ENCODE data around the gene ACO2.

The ACO2 gene

GRCh38 chr22:41446639-41447434 lies 22.1 kb upstream of the ACO2 start, which contains the start of gene TOB2 (continued):
- peak; percentile 76; the same call in 1 of the 2 replicates for TF ChIP-seq ZNF558 (tag by site-specific recombination; IDR thresholded peaks at IDR 0.05)
- TF ChIP-seq ZNF513 (tag by site-specific recombination; IDR thresholded peaks at IDR 0.05): peak; percentile 46
- TF ChIP-seq MYNN (tag by site-specific recombination; IDR thresholded peaks at IDR 0.05; ENCODE audit: borderline replicate concordance): peak; percentile 65; the same call in 1 of the 2 replicates
- TF ChIP-seq ZNF785 (tag by site-specific recombination; IDR thresholded peaks at IDR 0.05): peak; percentile 88; the same call in 1 of the 2 replicates
- TF ChIP-seq ZNF341 (tag by site-specific recombination; IDR thresholded peaks at IDR 0.05; ENCODE audit: low read depth): peak; percentile 97
- peak; percentile 75 for TF ChIP-seq PRDM1 (tag by site-specific recombination; IDR thresholded peaks at IDR 0.05)
- 0 out of 2 replicates have a peak, but pooled peaks have one; percentile 72 for TF ChIP-seq ZFP41 (tag by site-specific recombination; IDR thresholded peaks at IDR 0.05; ENCODE audit: borderline replicate concordance)
- no peak for TF ChIP-seq ZNF555 (tag by site-specific recombination; conservative IDR thresholded peaks at IDR 0.05)
- TF ChIP-seq ZNF521 (tag by site-specific recombination; IDR thresholded peaks at IDR 0.05): no peak
- TF ChIP-seq ZNF248 (tag by site-specific recombination; IDR thresholded peaks at IDR 0.05): no peak; the same call in 1 of the 2 replicates
- no peak for TF ChIP-seq ZNF530 (tag by site-specific recombination; IDR thresholded peaks at IDR 0.05; ENCODE audit: low read depth)
- TF ChIP-seq ZXDB (tag by site-specific recombination; IDR thresholded peaks at IDR 0.05): peak; percentile 99
- peak; percentile 96 for TF ChIP-seq ZNF391 (tag by site-specific recombination; IDR thresholded peaks at IDR 0.05; ENCODE audit: borderline replicate concordance, low read depth)
- peak; percentile 80; the same call in 1 of the 2 replicates for TF ChIP-seq ZBTB6 (tag by site-specific recombination; IDR thresholded peaks at IDR 0.05)
- TF ChIP-seq ZNF114 (tag by site-specific recombination; IDR thresholded peaks at IDR 0.05): no peak
- TF ChIP-seq ZBTB26 (tag by site-specific recombination; optimal IDR thresholded peaks at IDR 0.05): peak; percentile 98
- TF ChIP-seq ZBTB21 (tag by site-specific recombination; IDR thresholded peaks at IDR 0.05): peak; percentile 89
- TF ChIP-seq ZNF704 (tag by site-specific recombination; IDR thresholded peaks at IDR 0.05): no peak
- TF ChIP-seq KLF10 (tag by site-specific recombination; IDR thresholded peaks at IDR 0.05): peak; percentile 96
- no peak for TF ChIP-seq ZNF23 (tag by site-specific recombination; IDR thresholded peaks at IDR 0.05; ENCODE audit: borderline replicate concordance)
- peak; percentile 98 for TF ChIP-seq ZSCAN30 (tag by site-specific recombination; IDR thresholded peaks at IDR 0.05)
- peak; percentile 89 for TF ChIP-seq ZBTB8A (tag by site-specific recombination; IDR thresholded peaks at IDR 0.05)
- TF ChIP-seq ZNF324 (tag by site-specific recombination; IDR thresholded peaks at IDR 0.05): peak; percentile 99
- TF ChIP-seq, protein P1, sequence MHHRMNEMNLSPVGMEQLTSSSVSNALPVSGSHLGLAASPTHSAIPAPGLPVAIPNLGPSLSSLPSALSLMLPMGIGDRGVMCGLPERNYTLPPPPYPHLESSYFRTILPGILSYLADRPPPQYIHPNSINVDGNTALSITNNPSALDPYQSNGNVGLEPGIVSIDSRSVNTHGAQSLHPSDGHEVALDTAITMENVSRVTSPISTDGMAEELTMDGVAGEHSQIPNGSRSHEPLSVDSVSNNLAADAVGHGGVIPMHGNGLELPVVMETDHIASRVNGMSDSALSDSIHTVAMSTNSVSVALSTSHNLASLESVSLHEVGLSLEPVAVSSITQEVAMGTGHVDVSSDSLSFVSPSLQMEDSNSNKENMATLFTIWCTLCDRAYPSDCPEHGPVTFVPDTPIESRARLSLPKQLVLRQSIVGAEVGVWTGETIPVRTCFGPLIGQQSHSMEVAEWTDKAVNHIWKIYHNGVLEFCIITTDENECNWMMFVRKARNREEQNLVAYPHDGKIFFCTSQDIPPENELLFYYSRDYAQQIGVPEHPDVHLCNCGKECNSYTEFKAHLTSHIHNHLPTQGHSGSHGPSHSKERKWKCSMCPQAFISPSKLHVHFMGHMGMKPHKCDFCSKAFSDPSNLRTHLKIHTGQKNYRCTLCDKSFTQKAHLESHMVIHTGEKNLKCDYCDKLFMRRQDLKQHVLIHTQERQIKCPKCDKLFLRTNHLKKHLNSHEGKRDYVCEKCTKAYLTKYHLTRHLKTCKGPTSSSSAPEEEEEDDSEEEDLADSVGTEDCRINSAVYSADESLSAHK (tag by site-specific recombination; IDR thresholded peaks at IDR 0.05): peak; percentile 87
- TF ChIP-seq ZSCAN23 (tag by site-specific recombination; IDR thresholded peaks at IDR 0.05): peak; percentile 93
- TF ChIP-seq GLIS1 (tag by site-specific recombination; IDR thresholded peaks at IDR 0.05): peak; percentile 100
- no peak for TF ChIP-seq ZNF404 (tag by site-specific recombination; IDR thresholded peaks at IDR 0.05)
- TF ChIP-seq, protein P2, sequence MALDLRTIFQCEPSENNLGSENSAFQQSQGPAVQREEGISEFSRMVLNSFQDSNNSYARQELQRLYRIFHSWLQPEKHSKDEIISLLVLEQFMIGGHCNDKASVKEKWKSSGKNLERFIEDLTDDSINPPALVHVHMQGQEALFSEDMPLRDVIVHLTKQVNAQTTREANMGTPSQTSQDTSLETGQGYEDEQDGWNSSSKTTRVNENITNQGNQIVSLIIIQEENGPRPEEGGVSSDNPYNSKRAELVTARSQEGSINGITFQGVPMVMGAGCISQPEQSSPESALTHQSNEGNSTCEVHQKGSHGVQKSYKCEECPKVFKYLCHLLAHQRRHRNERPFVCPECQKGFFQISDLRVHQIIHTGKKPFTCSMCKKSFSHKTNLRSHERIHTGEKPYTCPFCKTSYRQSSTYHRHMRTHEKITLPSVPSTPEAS (tag by site-specific recombination; IDR thresholded peaks at IDR 0.05): peak; percentile 67; the same call in 1 of the 2 replicates
- no peak for TF ChIP-seq HOXC10 (CRISPR knock-in tag; IDR thresholded peaks at IDR 0.05)
- peak; percentile 80 for TF ChIP-seq ZSCAN16 (tag by site-specific recombination; IDR thresholded peaks at IDR 0.05)
- TF ChIP-seq ZNF830 (tag by site-specific recombination; IDR thresholded peaks at IDR 0.05; ENCODE audit: low read depth): no peak
